GM23248 (cell line): ENCODE data around the gene ADGRG1. TPM values are rescaled to one million over a fixed set of nuclear protein-coding genes. Genes with fewer than 3 reads are reported as not detected.

Experiments used
- DNase-seq: peaks from one replicate; pipeline ENCODE4 v3.0.0-alpha.2; 2015
- H2AFZ ChIP-seq: fragments of 200-600 bp; sonication (generic); 2 replicates; pipeline ENCODE4 v1.6.1; 2016; ENCODE audit warnings: antibody characterized with exemption
- H3F3A ChIP-seq: fragments of 200-600 bp; sonication (generic); 2 replicates; pipeline ENCODE4 v1.6.1; 2016; ENCODE audit warnings: mild to moderate bottlenecking, antibody characterized with exemption, mixed run types; ENCODE audit not compliant: insufficient read depth
- H3K27ac ChIP-seq: fragments of 200-600 bp; sonication (generic); 2 replicates; pipeline ENCODE4 v1.5.1; 2016; ENCODE audit warnings: mild to moderate bottlenecking
- H3K27me3 ChIP-seq: fragments of 200-600 bp; sonication (generic); replicated peaks from 2 replicates; pipeline ENCODE4 v1.6.1; 2016; ENCODE audit warnings: mild to moderate bottlenecking; ENCODE audit not compliant: insufficient read depth
- H3K36me3 ChIP-seq: fragments of 200-600 bp; sonication (generic); 2 replicates; pipeline ENCODE4 v1.6.1; 2016; ENCODE audit warnings: low read depth, mild to moderate bottlenecking
- H3K4me1 ChIP-seq: fragments of 200-600 bp; sonication (generic); 2 replicates; pipeline ENCODE4 v1.6.1; 2016; ENCODE audit warnings: mild to moderate bottlenecking; ENCODE audit not compliant: insufficient read depth
- H3K4me2 ChIP-seq: fragments of 200-600 bp; sonication (generic); one replicate; pipeline ENCODE4 v1.6.1; 2016; ENCODE audit warnings: mild to moderate bottlenecking; ENCODE audit not compliant: unreplicated experiment
- H3K4me3 ChIP-seq: fragments of 200-600 bp; sonication (generic); 2 replicates; pipeline ENCODE4 v1.5.1; 2016; ENCODE audit warnings: mild to moderate bottlenecking
- H3K79me2 ChIP-seq: fragments of 200-600 bp; sonication (generic); 2 replicates; pipeline ENCODE4 v1.6.1; 2016; ENCODE audit warnings: mild to moderate bottlenecking; ENCODE audit not compliant: insufficient read depth
- H3K9ac ChIP-seq: fragments of 200-600 bp; sonication (generic); 2 replicates; pipeline ENCODE4 v1.6.1; 2016; ENCODE audit warnings: mild to moderate bottlenecking
- H3K9me2 ChIP-seq: fragments of 200-600 bp; sonication (generic); 2 replicates; pipeline ENCODE4 v1.6.1; 2016; ENCODE audit warnings: mixed run types, mild to moderate bottlenecking, moderate library complexity; ENCODE audit not compliant: insufficient read depth
- H3K9me3 ChIP-seq: fragments of 200-600 bp; sonication (generic); one replicate; pipeline ENCODE4 v1.6.1; 2017; ENCODE audit warnings: low read depth
- H4K20me1 ChIP-seq: fragments of 200-600 bp; sonication (generic); 2 replicates; pipeline ENCODE4 v1.6.0; 2016; ENCODE audit not compliant: insufficient read depth
- EZH2 ChIP-seq: fragments of 200-600 bp; sonication (generic); IDR thresholded peaks from 2 replicates; pipeline ENCODE4 v1.6.1; 2018; ENCODE audit warnings: antibody characterized with exemption, mild to moderate bottlenecking; ENCODE audit not compliant: insufficient read depth, poor library complexity, severe bottlenecking
- EZH2phosphoT487 ChIP-seq: fragments of 200-600 bp; sonication (generic); IDR thresholded peaks from 2 replicates; pipeline ENCODE4 v1.6.1; 2018; ENCODE audit warnings: antibody characterized with exemption, moderate library complexity, mild to moderate bottlenecking, low read depth; ENCODE audit not compliant: insufficient read depth
- WGBS, 2 experiments: methylation state at CpG; one replicate each; pipeline ENCODE4 v1.1.6; 2015 to 2017; ENCODE audit warnings: low lambda C conversion rate in 2 of 2, low coverage in 1 of 2; ENCODE audit errors: missing lambda C conversion rate in 2 of 2; 5-methylcytosine and 5-hydroxymethylcytosine counted together
- in situ Hi-C: fragments of 300-500 bp; cut with MboI; formaldehyde crosslinking; loops from 2 replicates; pipeline ENCODE4 v1.15.0; 2020
- polyA plus RNA-seq: library from polyadenylated mRNA; unstranded; fragments of >200 nt; fragmentation: Nextera tagmentation; extraction: Ambion mirVana; gene quantifications from 2 replicates; pipeline ENCODE4 v1.2.1, GENCODE V29; 2016
- total RNA-seq: library from RNA; depleted of rRNA; stranded (reverse); fragments of >200 nt; shearing (Covaris generic); gene quantifications from 2 replicates; pipeline ENCODE4 v1.2.3, GENCODE V29; 2014

ADGRG1 gene
- total and polyA plus RNA-seq, 2 experiments from 2014 or later, result 0.54 to 0.58 TPM

DNA sequence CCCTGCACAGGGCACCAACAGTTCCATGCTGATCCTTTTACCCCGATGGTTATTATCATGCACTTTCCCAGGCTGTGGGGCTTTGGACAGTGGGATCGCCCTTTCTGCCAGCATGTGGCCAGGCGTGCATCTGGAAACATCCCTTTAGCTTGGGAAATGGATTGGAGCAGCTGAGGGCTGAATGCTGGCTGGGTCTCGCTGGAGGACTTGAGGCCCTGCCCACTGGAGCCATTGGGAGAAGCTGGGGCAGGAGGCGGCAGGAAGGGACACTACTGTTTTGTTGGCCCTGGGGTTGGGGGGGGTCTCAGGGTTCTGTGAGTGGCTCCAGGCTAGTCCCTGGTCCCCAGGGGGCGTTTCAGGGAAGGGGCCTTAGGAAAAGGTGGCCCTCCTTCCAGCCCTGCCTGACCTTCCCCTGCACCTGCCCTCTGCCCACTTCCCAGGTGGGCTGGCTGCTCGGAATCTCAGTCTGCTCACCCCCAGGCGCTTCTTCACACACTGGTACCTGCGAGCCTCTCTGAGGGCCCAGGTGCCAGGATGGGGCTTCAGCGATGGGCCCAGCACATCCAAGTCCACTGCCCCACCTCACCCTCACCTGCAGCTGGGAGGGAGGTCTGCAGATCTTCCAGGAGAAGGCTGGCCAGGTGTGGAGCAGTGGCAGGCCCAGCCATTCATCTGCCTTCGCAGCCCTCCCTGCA lies 38.1 kb downstream of the ADGRG1 start:
- H3K36me3 ChIP-seq, result no peaks in the 10 kb centered on the region
- in situ Hi-C loops, result no loop called here
- peaks cover 6% of the 10 kb centered on the region for H3K27me3 ChIP-seq
- H3K4me2 ChIP-seq, result no peak overlapping the region
- no peaks in the 10 kb centered on the region for H4K20me1 ChIP-seq
- TF ChIP-seq EZH2phosphoT487, result no peak
- WGBS, 2 experiments, result 71 to 74% methylated on average over 10 to 11 of the region's 11 CpGs
- H3K27ac ChIP-seq, result no peak overlapping the region
- no peak for DNase-seq
- H3F3A ChIP-seq, result no peaks in the 10 kb centered on the region
- no peaks in the 10 kb centered on the region for H3K4me1 ChIP-seq
- no peaks in the 10 kb centered on the region for H3K79me2 ChIP-seq
- no peak overlapping the region for H3K4me3 ChIP-seq
- H2AFZ ChIP-seq, result no peak overlapping the region
- H3K9me2 ChIP-seq, result no peaks in the 10 kb centered on the region
- no peak overlapping the region for H3K9ac ChIP-seq
- H3K9me3 ChIP-seq, result no peaks in the 10 kb centered on the region

DNA sequence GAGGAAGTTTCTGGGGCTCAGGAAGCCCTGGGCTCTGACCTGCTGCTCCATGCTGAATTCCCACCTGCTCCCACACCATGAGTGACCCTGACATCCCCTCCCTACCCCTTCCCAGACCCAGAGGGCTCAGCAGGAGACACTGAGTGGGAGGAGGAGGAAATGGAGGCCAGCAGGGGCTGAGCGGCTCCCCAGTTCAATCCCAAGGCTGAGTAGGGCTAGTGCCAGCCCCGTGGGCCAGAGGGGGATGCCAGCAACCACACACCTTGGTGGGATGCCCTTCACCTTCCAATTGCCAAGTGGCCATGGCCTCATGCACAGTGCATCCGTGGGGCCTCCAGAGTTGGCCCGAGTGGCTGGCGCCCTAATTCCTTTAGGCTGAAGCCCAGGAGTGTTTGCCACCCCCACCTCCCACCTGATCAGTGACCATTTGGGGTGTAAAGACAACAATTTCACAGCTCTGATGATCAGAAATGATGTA lies 38.7 kb downstream of the ADGRG1 start:
- Histone ChIP-seq H2AFZ (no peak overlapping the region), H3K27ac (no peak overlapping the region), H3K4me2 (no peak overlapping the region), H3F3A (no peaks in the 10 kb centered on the region), H3K9me3 (no peaks in the 10 kb centered on the region), H4K20me1 (no peaks in the 10 kb centered on the region), H3K9ac (no peak overlapping the region), H3K4me3 (no peak overlapping the region), H3K27me3 (peaks cover 10% of the 10 kb centered on the region), H3K4me1 (no peaks in the 10 kb centered on the region), H3K36me3 (no peaks in the 10 kb centered on the region), H3K9me2 (no peaks in the 10 kb centered on the region), H3K79me2 (no peaks in the 10 kb centered on the region)
- in situ Hi-C loops, result no loop called here
- TF ChIP-seq EZH2 (no peak), EZH2phosphoT487 (no peak)
- 70 to 80% methylated on average over 4 to 5 of the region's 5 CpGs for WGBS, 2 experiments
- DNase-seq, result no peak

DNA sequence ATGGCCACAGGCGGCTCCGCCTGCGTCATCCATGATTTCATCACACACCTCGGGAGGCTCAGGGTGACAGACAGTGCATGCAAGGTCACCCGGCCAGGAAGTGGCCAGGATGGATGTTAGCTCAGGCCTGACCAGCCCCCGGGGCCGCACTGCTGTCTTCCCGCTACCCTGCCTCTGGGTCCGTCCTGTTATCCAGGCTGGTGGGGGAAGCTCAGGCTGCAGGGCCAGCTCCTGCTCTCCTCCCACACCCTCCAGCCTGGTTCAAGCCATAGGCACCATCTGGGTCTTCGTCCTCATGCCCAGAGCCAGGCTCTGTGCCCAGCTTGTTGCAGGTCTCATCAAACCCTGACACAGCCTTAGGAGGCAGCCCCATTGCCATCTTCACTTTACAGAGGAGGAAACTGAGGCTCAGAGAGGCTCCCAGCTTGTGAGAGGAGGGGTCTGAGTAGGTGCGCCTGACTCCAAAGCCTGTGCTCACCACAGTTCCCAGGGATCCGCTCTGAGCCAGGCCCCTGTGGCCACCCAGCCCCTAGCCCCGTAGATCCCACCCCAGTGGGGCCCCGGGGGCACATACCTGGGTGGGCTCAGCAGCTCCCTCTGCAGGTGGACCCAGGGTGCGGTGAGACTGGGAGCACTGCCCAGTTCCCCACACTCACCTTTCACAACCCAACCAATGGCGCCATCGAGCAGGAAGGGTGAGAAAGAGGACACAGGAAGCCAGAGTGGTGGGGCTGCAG lies 39.3 kb downstream of the ADGRG1 start:
- WGBS, 2 experiments, result 69 to 77% methylated on average over 17 of the region's 17 CpGs

DNA sequence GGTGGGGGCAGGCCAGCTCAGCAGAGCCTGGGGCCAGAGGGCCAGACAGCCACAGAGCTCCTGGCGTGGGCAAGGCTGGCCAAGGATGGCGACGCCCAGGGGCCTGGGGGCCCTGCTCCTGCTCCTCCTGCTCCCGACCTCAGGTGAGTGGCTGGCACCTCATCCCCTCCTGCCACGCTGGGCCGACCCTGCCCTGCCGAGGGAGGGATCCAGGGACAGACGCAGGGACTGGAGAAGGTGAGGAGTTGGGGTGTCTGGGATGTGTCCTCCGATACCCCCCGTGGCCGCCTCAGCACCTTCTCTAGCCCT lies 39.8 kb downstream of the ADGRG1 start, which contains the start of gene ADGRG3:
ADGRG3 (plus strand) TSS at position 44 of the 309 bp plus-strand sequence; CDS start at position 86, 42 bp downstream.
- no peak within 1 kb of the TSS for H2AFZ ChIP-seq
- no peak for DNase-seq
- no peaks in the 10 kb centered on the region for H3K4me1 ChIP-seq
- 88 to 96% methylated on average over 4 to 11 of the region's 11 CpGs for WGBS, 2 experiments
- no peaks in the 10 kb centered on the region for H3K9me3 ChIP-seq
- H3F3A ChIP-seq, result no peaks in the 10 kb centered on the region
- in situ Hi-C loops, result no loop called here
- H3K79me2 ChIP-seq, result no peaks in the 10 kb centered on the region
- no peak within 1 kb of the TSS for H3K27ac ChIP-seq
- no peak within 1 kb of the TSS for H3K9ac ChIP-seq
- H3K4me2 ChIP-seq, result no peak within 1 kb of the TSS
- H3K36me3 ChIP-seq, result no peaks in the 10 kb centered on the region
- peaks cover 21% of the 10 kb centered on the region for H3K27me3 ChIP-seq
- no peaks in the 10 kb centered on the region for H3K9me2 ChIP-seq
- no peaks in the 10 kb centered on the region for H4K20me1 ChIP-seq
- TF ChIP-seq EZH2phosphoT487, result no peak
- no peak for TF ChIP-seq EZH2
- no peak within 1 kb of the TSS for H3K4me3 ChIP-seq

More for the DNA sequence above, 39.3 kb downstream of the ADGRG1 start:
- Histone ChIP-seq H3K4me2 (no peak overlapping the region), H3K9ac (no peak overlapping the region), H4K20me1 (no peaks in the 10 kb centered on the region), H3K4me3 (no peak overlapping the region), H3K27me3 (peaks cover 16% of the 10 kb centered on the region), H3K27ac (no peak overlapping the region), H2AFZ (no peak overlapping the region), H3K9me2 (no peaks in the 10 kb centered on the region), H3K79me2 (no peaks in the 10 kb centered on the region), H3K9me3 (no peaks in the 10 kb centered on the region), H3K36me3 (no peaks in the 10 kb centered on the region), H3K4me1 (no peaks in the 10 kb centered on the region), H3F3A (no peaks in the 10 kb centered on the region)
- in situ Hi-C loops, result no loop called here
- DNase-seq, result no peak
- TF ChIP-seq EZH2 (no peak), EZH2phosphoT487 (no peak)
